ENCODE data around the gene ABCA12.

ABCA12 gene

DNA sequence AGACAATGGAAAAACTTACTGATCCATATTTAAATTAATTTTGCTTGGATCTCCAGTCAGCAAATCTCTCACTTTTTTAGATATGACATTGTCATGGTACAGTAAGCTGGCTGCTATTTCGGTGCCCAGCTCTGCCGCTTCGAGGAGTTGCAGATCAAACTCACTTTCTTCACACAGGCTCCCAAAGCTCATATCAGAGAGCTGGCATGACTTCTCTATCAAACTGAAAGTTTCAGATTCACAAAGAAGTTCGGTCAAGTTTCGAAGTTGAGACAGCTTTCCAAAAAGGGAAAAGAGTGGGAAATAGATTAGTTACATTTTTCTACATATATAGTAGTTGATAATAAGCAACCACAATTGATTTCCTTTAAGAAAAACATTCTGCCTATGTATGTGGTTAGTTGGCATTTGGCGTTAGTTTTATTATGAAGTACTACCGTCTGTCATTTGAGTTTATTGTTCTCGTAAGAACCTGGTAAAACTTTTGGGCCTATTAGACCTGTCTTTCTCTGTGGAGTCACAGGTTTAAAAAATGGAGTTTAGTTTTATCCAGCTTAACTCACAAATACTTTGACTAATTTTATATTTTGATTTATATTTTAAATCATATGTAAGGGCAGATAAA, 118.8 kb downstream of the ABCA12 start:
- H3K4me3 ChIP-seq (ENCODE audit: low read depth, low read length), result no peak overlapping the region
- TF ChIP-seq, protein P1, sequence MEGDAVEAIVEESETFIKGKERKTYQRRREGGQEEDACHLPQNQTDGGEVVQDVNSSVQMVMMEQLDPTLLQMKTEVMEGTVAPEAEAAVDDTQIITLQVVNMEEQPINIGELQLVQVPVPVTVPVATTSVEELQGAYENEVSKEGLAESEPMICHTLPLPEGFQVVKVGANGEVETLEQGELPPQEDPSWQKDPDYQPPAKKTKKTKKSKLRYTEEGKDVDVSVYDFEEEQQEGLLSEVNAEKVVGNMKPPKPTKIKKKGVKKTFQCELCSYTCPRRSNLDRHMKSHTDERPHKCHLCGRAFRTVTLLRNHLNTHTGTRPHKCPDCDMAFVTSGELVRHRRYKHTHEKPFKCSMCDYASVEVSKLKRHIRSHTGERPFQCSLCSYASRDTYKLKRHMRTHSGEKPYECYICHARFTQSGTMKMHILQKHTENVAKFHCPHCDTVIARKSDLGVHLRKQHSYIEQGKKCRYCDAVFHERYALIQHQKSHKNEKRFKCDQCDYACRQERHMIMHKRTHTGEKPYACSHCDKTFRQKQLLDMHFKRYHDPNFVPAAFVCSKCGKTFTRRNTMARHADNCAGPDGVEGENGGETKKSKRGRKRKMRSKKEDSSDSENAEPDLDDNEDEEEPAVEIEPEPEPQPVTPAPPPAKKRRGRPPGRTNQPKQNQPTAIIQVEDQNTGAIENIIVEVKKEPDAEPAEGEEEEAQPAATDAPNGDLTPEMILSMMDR (IDR thresholded peaks at IDR 0.05; ENCODE audit: low read depth, low read length), result no peak
- in situ Hi-C loops (cut with HindIII; ENCODE audit: low sequenced_read_pairs), result no loop called here
- no peak for DNase-seq (ENCODE audit: low read depth, low spot score)

DNA sequence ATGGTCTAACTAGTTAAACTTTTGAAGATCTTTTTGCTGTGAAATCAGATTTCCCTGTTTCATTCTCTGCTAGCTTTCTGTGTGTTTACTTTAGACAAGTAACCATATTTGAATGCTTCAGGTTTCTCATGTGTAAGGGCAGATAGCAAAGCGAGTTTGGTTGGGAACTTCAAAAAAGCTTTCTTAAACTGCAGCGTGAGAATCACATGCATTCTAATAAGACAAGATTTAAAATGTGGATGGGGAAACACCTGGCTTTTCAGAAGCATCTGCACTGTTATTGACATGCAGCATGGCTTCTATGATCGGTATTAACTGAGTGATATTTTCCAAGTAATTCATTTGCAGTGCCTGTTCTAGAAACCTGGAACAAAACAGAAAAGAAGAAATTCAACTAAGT, 119.3 kb downstream of the ABCA12 start:
- in situ Hi-C loops (cut with HindIII; ENCODE audit: low sequenced_read_pairs), result no loop called here
- no peak overlapping the region for H3K4me3 ChIP-seq (ENCODE audit: low read depth, low read length)
- no peak for DNase-seq (ENCODE audit: low read depth, low spot score)
- TF ChIP-seq, protein P1 (IDR thresholded peaks at IDR 0.05; ENCODE audit: low read depth, low read length), result no peak

DNA sequence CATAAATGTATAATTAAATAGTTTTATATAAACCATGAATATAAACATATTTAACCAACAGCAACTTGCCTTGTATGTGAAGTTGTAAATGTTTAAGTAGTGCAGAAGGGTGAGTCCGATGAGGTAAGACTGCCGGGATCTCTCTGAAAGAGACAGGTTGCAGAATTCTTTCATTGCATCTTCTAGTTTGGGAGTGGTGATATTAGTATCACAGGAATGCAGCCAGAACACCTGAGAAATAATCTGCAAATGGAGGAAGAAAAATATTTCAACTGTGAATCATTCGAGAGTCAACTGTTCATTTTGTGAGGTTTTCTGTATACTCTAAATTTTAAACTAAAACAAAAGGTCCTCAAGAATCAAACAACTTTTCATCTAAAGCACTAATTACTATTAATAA, 123.0 kb downstream of the ABCA12 start:
- no peak for DNase-seq (ENCODE audit: low read depth, low spot score)
- TF ChIP-seq, protein P1 (IDR thresholded peaks at IDR 0.05; ENCODE audit: low read depth, low read length), result no peak
- H3K4me3 ChIP-seq (ENCODE audit: low read depth, low read length), result no peak overlapping the region
- in situ Hi-C loops (cut with HindIII; ENCODE audit: low sequenced_read_pairs), result no loop called here

DNA sequence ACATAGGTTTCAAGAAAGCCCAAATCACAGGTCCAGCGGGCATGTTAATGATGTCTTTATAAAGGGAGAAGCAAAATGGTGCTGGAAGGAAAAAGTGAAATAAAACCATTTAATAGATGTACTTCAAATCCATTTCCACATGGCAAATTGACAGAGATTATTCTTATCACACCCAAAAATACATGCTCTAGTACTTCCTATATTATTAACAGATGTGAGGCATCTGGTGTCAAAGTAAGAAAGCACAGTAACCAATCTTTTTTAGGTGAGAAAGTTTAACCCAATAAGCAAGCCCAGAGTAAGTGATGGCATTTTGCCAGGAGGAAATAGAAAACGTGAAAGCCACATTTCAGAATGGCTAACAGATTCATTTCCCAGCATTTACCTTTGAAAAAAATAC, 128.0 kb downstream of the ABCA12 start:
- no peak for DNase-seq (ENCODE audit: low read depth, low spot score)
- in situ Hi-C loops (cut with HindIII; ENCODE audit: low sequenced_read_pairs), result no loop called here
- no peak overlapping the region for H3K4me3 ChIP-seq (ENCODE audit: low read depth, low read length)
- TF ChIP-seq, protein P1 (IDR thresholded peaks at IDR 0.05; ENCODE audit: low read depth, low read length), result no peak

DNA sequence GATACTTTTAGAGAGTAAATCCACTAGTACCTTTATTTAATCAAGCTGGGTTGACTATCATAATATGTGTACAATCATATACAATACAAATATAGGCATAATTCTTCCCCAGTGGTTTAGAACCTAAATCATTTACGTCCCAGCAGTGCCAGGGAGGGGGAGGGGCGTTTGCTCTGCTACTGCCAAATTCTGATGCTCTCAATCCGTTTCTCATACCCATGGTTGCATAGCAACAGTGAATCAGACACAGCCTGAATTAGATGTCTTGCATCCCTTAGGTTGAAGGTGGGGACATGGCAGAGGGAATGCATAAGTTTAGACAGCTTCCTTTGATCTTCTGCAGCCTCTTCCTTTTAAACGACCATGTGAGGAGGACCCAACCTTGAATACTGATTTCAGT, 135.4 kb downstream of the ABCA12 start:
- peak; percentile 8 for DNase-seq (ENCODE audit: low read depth, low spot score)
- in situ Hi-C loops (cut with HindIII; ENCODE audit: low sequenced_read_pairs), result no loop called here
- H3K4me3 ChIP-seq (ENCODE audit: low read depth, low read length), result no peak overlapping the region
- TF ChIP-seq, protein P1 (IDR thresholded peaks at IDR 0.05; ENCODE audit: low read depth, low read length), result no peak

DNA sequence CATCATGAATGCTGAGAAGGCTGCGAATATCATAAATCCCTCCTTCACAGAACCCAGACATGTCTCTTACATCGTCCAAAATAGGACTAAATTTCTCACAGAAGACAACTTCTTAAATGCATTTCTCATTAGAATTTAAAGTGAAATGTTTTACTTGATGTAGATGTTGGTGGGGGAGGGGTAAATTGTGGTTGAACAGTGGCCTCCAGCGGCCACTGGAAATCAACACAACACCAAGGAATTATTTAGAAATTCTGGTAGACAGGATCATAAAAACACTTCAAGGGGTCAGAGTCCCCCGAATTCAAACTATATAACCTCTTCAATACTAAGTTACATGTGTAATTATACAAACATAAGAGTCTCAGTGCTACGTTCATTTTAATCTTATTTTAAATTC, 135.9 kb downstream of the ABCA12 start:
- TF ChIP-seq, protein P1 (IDR thresholded peaks at IDR 0.05; ENCODE audit: low read depth, low read length), result peak; percentile 50
- no peak overlapping the region for H3K4me3 ChIP-seq (ENCODE audit: low read depth, low read length)
- in situ Hi-C loops (cut with HindIII; ENCODE audit: low sequenced_read_pairs), result no loop called here
- peak; percentile 67 for DNase-seq (ENCODE audit: low read depth, low spot score)
